ENCODE results near the gene STX17.
"Not testable (repeated sequence)": the region's sequence is repeated elsewhere in the genome, so short reads cannot be mapped to it uniquely, and the experiment has no call there.

STX17 gene

DNA sequence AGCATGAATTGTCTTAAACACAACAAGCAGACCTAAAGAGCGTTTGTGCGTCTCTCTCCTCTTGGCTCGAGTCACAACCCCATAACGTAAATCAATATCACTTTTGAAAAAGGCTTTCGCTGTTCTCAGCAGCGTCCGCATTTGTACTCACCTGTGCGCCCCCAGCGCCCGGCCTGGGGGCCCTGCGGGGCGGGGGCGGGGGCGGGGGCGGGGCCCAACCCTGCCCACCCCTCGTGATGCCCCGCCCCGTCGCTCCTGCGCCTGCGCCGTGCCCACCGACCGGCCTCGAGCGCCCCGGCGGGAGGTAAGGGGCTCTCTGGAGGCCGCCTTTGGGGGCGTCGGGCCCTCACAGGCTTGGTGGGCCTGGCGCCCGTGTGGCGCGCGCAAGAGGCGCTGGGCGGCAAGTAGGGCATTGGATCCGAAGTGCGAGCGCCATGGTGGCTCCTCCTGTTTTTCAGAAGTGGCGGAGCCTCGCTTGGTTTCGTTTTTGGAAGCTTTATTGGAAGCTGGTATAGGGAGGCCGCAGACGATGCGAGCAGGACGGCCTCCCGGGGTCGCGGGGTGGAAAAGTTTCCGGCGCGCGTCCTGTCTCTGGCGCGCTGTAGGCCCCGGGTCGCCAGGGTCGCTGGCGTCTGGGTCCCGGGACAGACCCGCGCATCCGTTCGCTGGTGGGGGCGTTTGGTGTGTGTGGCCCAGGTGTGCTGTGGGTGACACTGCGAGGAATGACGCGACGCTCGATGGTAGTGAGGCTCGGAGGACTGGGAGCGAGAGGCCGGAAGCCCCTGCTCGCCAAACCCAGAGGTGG is at the start of gene STX17:
STX17 (plus strand) TSS at position 252 of the 805 bp plus-strand sequence. CDS start 8,586 bp downstream, outside the sequence.
- DNase-seq = peak; percentile 80

DNA sequence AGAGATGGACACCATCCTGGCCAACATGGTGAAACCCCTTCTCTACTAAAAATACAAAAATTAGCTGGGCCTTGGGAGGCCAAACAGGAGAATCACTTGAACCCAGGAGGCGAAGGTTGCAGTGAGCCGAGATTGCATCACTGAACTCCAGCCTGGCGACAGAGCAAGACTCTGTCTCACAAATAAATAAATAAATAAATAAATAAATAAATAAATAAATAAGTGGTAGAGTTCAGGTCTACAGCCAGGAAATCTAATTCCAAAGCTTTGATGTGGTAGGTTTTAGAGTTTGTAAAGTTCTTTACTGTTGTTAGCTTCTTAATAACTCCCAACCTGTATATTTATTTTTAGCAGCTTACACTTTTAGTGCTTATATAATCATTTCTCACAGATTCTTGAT is 48.9 kb upstream of the STX17 start:
- DNase-seq = not testable (repeated sequence)

DNA sequence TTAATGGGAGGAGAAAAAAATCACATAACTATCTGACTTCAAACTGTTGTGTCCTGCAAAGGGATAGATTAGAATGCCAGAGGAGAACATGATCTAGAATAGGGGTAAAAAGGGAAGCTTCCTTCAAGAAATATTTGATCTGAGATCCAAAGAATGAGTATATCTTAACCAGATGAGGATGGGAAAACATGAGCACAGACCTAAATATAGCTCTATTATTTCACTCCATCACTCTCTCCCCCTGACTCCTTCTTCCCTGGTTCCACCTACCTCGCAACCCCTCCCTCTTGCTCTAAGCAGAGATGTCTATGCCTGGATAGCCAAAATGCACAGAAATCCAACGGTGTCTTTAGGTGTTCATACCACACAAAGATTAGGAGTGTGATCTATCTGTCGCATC is 48.4 kb upstream of the STX17 start:
- no peak for DNase-seq

DNA sequence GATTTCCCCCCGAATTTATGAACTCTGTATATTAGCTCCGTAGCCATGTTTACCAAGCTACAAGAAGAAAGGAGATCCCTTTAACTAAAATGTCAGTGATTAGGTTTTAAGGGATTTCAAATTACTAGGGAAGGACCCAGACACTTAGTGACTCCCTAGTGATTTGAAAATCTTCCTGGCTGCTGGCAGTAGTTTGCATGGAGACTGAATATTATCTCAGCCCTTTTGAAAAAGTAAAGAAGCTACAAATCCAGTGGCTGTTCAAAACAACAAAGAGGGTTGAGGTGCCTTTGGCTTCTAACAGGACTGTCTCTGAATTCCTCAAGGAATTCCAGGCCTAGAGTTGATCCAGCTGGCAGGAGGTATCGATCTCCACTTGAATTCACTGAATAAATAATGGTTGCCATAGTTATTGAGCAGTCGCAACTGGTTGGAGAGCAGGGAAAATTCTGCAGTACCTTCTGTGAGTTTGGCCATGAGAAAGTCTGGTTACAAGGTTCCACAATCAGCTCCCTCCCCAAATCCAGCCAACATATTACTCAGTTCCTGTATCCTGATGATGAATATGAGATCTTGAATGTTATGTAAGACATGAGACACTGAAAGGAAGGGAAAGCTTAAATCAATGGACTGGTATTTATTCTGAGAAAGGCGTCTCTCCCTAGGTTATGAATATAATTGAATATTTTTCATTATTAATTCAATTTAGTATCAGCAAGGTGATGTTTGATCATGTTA is 47.0 kb upstream of the STX17 start:
- no peak for DNase-seq

DNA sequence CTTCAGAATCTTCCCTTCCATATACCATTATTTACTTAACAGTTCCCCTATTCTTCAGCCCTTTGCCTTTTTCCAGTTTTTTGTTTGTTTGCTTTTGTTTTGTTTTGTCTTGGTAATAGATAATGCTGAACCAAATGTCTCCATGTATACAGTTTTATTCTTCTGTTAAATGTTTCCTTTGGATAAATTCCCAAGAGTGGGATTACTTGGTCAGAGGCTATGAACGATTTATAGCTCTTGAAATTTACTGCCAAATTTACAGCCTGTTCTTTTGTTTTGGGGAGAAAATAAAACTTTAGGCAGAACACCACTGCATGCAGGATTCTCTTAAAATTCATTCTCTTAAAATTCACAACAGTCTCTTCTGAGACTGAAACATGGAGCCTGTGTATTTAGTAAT is 46.2 kb upstream of the STX17 start:
- DNase-seq = no peak

- DNase-seq = no peak
Measured at GRCh38 chr9:99863955-99864354, 42.5 kb upstream of the STX17 start.

- no peak for DNase-seq
Measured at GRCh38 chr9:99866398-99866797, 40.1 kb upstream of the STX17 start.

- DNase-seq = no peak
Measured at GRCh38 chr9:99867536-99867935, 38.9 kb upstream of the STX17 start.

DNA sequence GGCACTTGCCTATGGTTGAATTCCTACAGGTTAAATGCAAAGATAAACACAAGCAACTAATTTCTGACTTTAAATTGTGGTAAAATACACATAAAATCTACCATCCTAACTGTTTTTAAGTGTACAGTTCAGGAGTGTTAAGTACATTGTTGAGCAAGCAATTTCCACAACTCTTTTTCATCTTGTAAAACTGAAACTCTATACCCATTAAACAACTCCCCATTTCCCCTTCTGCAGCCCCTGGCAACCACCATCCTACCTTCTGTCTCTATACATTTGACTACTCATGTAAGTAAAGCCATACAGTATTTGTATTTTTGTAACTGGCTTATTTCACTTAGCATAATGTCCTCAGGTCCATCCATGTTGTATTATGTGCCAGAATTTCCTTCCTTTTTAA is 38.5 kb upstream of the STX17 start:
- DNase-seq = peak; percentile 12

GRCh38 chr9:99868845-99869244 is 37.6 kb upstream of the STX17 start:
- DNase-seq = no peak

GRCh38 chr9:99870126-99870525 is 36.3 kb upstream of the STX17 start:
- DNase-seq = no peak

DNA sequence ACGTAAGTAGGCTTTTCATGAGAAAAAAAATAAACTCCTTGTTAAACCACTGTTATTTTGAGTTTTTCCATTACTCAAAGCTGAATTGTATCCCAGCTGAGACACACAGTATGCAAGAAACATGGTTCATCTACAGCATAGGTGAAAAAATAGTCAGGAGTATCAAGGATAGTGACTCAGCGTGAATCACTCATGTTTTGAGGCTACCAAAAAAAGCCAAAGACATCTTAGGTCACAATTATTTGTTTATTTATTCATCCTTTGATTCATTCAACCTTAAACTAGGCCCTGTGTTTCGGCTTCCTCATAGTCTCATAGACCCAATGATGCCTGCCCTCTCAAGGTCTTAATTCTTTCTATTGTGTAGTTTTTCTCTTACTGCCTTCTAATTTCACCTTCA is 32.9 kb upstream of the STX17 start:
- no peak for DNase-seq

- DNase-seq = peak; percentile 52
Measured at GRCh38 chr9:99873943-99874584, 32.4 kb upstream of the STX17 start.

GRCh38 chr9:99876190-99876589 is 30.3 kb upstream of the STX17 start:
- no peak for DNase-seq

- no peak for DNase-seq
Measured at GRCh38 chr9:99878651-99879050, 27.8 kb upstream of the STX17 start.

- DNase-seq = peak; percentile 42
Measured at GRCh38 chr9:99881769-99882168, 24.7 kb upstream of the STX17 start.

DNA sequence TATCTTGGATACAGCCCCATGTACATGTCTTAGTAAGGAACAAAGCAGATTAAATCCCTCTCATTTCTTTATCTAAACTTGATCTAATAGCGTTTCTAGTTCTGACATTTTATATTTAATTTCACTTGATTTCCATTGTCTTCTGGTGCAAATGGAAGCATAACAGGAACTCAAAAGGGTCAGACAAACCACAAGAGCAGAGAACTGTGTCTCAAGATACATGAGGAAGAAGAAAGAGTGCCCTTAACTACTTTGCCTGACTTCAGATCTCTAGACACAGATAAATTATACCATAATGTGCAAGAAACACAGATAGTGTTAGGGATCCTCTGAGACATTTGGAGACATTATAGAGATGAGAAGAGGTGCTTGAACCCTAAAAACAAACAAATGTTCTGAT is 20.7 kb upstream of the STX17 start:
- DNase-seq = no peak

GRCh38 chr9:99889120-99889519 is 17.3 kb upstream of the STX17 start:
- DNase-seq = no peak

- no peak for DNase-seq
Measured at GRCh38 chr9:99894826-99895225, 11.6 kb upstream of the STX17 start.

DNA sequence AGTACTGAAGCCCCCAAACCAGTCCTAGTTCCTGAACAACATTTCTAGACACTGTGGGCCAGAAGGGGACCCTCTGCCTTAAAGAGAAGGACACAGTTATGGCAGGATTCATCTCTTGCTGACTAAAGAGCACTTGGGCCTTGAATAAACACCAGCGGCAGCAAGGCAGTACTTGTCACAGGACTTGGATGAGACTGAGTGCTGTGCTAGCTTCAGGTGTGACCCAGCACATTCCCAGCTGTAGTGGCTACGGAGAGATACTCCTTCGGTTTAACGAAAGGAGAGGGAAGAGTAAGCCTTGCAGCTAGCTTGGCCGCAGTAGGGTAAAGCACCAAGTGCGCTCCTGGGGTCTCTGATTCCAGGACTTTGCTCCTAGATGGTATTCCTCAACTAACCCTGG is 10.9 kb upstream of the STX17 start:
- no peak for DNase-seq

- no peak for DNase-seq
Measured at GRCh38 chr9:99896119-99896518, 10.3 kb upstream of the STX17 start.

DNA sequence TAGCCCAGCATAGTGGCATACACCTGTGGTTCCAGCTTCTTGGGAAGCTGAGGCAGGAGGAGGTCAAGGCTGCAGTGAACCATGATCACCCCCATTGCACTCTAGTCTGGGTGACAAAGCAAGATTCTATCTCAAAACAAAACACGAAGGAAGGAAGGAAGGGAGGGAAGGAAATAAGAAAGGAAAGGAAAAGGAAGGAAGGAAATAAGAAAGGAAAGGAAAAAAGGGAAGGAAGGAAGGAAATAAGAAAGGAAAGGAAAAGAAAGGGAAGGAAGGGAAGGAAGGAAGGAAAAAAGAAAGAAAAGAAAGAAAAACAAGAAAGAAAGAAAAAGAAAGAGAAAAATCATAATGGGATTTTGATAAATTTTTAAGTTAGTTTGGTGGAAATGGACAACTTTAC is 3.1 kb upstream of the STX17 start:
- DNase-seq = no peak

GRCh38 chr9:99905833-99906402 is 536 bp upstream of the STX17 start:
- DNase-seq = no peak

DNA sequence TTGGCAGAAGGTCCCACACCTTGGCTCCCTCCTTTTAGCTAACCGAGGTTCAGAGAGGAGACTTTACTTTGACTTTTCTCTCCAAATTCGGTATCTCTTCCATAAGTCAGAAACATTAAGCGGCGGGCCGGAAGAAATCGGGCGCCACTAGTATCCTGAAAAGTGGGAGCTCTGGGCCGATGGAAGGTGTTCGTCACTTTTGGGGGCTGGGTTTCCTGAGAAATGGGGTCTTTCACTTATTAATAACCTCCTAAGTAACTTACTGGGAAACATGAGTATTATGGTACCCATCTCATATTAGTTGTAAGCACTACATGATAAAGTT is 716 bp downstream of the STX17 start:
- no peak for DNase-seq
